Measurements from ENCODE around the gene TRUB1. TPM values are rescaled to one million over a fixed set of nuclear protein-coding genes. Genes with fewer than 3 reads are reported as not detected.

Gene TRUB1
- total and polyA plus RNA-seq, 2 of the 4 experiments (the other 2 are of a cell fraction) = 9.1 to 17.9 TPM

DNA sequence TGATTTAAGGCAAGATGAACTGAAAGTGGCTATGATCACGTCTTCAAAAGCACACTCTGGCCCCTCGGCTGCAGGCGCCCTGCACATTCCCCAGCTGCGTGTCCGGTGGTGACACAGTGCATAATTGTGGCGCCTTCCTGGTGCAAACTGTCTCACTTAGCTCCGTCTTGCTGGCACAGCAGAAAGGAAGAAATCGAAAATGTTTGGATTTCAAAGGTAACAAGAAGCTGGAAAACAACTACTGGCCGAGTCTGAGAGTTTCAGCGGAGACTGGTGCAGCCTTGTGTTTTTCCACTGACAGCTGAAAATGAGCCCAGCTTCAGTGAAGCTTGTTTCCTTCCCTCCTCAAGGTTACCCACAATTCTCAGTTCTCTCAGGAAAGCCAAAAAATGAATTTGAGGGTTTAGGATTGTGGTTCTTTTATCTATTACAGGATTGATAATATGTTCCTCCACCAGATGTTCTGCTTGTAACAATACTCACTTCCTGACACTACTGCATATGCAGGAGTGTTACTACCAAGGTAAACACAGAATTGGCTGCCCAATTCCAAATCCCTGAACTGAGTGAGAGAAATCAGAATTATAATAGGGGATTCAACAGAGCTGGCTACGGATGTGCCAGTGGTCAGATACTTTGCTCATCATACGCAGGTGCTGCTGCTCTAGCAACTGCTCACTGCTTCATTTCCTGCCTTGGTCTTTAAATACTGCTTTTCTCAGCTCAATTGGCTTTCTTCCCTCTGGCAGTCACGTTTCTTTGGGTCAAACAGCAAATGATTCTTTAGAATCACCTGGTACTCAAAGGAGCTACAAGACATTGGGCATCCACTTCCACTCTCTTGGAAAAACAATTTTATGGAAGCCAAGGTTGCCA is 63.7 kb downstream of the TRUB1 start:
- no peak overlapping the region for H4K91ac ChIP-seq (ENCODE audit: insufficient read depth, low read depth, low read length)
- 0 out of 2 replicates have a peak overlapping the region, but pooled peaks have one; percentile 6 for H3K14ac ChIP-seq (replicated peaks; ENCODE audit: low read depth, low read length)
- H4K8ac ChIP-seq (ENCODE audit: low read depth in 2 of 2, low read length in 2 of 2) = peak overlapping the region in 1 of 2 experiments; percentile 3; a peak in 1 of 4 replicates
- DNase-seq (peak; percentile 17), ATAC-seq (ENCODE audit: low read depth) (peak; percentile 56)
- peaks cover 5% of the 10 kb centered on the region; the same call in 1 of the 2 replicates for H3K4me1 ChIP-seq (ENCODE audit: control insufficient read depth, insufficient read depth, low read length)
- H2AFZ ChIP-seq (replicated peaks; ENCODE audit: low read length, poor library complexity) = peak overlapping the region; percentile 77
- H2BK20ac ChIP-seq (ENCODE audit: low read depth, low read length) = no peak overlapping the region; the same call in 1 of the 2 replicates
- peaks cover 5% of the 10 kb centered on the region; the same call in 1 of the 2 replicates for H3K27me3 ChIP-seq (ENCODE audit: control insufficient read depth, insufficient read depth, low read length)
- H2AK5ac ChIP-seq (ENCODE audit: low read depth, low read length) = no peak overlapping the region
- WGBS, 2 experiments (ENCODE audit: extremely low coverage in 2 of 2, insufficient read length in 1 of 2) = 32% methylated on average over 4 of the region's 13 CpGs; no CpG with 5 or more reads in 1 of the 2 experiments
- H3K4me3 ChIP-seq (ENCODE audit: insufficient read depth, low read depth, low read length) = peak overlapping the region; percentile 50
- no peaks in the 10 kb centered on the region for H3K9me3 ChIP-seq (ENCODE audit: control insufficient read depth, insufficient read depth, low read length)
- H2BK15ac ChIP-seq (ENCODE audit: low read depth, low read length) = no peak overlapping the region; the same call in 2 of the 3 replicates
- H3K9ac ChIP-seq (ENCODE audit: low read depth, low read length) = peak overlapping the region; percentile 50
- ChIA-PET CTCF (interaction anchor here (0.8 kb wide), 1 partner anchor 54 kb away, joined by 3 read pairs; no protein-coding TSS in a partner anchor), POLR2A (ENCODE audit: unreplicated experiment) (no interaction called here)
- H2BK120ac ChIP-seq (ENCODE audit: low read depth, low read length) = peak overlapping the region; percentile 9; the same call in 1 of the 2 replicates
- in situ Hi-C loops (cut with MboI; ENCODE audit: low sequenced_read_pairs) (no loop called here), intact Hi-C loops (cut with micrococcal nuclease) (no loop called here), dilution Hi-C loops (cut with HindIII; ENCODE audit: low sequenced_read_pairs, unreplicated experiment) (no loop called here)
- H3K23ac ChIP-seq (ENCODE audit: low read depth, low read length) = no peak overlapping the region
- peak overlapping the region; percentile 14; the same call in 1 of the 2 replicates for H3K4ac ChIP-seq (ENCODE audit: low read depth, low read length)
- H3K36me3 ChIP-seq (ENCODE audit: control insufficient read depth, insufficient read depth, low read length) = no peaks in the 10 kb centered on the region
- H2BK5ac ChIP-seq (ENCODE audit: low read depth, low read length, poor library complexity, severe bottlenecking) = no peak overlapping the region
- H3K27ac ChIP-seq (ENCODE audit: insufficient read depth, low read length) = no peak overlapping the region; the same call in 1 of the 2 replicates
- BruUV-seq (replicated peaks) = no TSS peak
- no peak overlapping the region for H3K56ac ChIP-seq (ENCODE audit: extremely low read depth, insufficient read depth, low read length)
- H4K20me1 ChIP-seq (ENCODE audit: insufficient read depth, low read length) = no peaks in the 10 kb centered on the region
- H4K5ac ChIP-seq (ENCODE audit: low read depth, low read length) = no peak overlapping the region
- H3K18ac ChIP-seq (ENCODE audit: low read depth, low read length) = peak overlapping the region; percentile 64; the same call in 1 of the 2 replicates
- H3K79me1 ChIP-seq (ENCODE audit: low read depth in 1 of 2, low read length in 2 of 2) = no peaks in the 10 kb centered on the region
- peak overlapping the region; percentile 85 for H3K4me2 ChIP-seq (ENCODE audit: low read depth, low read length)
- TF ChIP-seq USF2 (IDR thresholded peaks at IDR 0.05; ENCODE audit: low read depth, low read length) (no peak), RCOR1 (IDR thresholded peaks at IDR 0.05; ENCODE audit: insufficient replicate concordance, low read length) (no peak), ELK1 (IDR thresholded peaks at IDR 0.05; ENCODE audit: borderline replicate concordance, low read depth, low read length) (no peak), SMC3 (IDR thresholded peaks at IDR 0.05; ENCODE audit: low read depth, low read length) (no peak), CEBPB (IDR thresholded peaks at IDR 0.05; ENCODE audit: low read depth, low read length) (no peak), BHLHE40 (IDR thresholded peaks at IDR 0.05; ENCODE audit: low read depth, low read length) (no peak)
- no peak overlapping the region for H2AK9ac ChIP-seq (replicated peaks; ENCODE audit: low read depth, low read length, poor library complexity)
- peaks cover 4% of the 10 kb centered on the region; the same call in 1 of the 2 replicates for H3K9me1 ChIP-seq (ENCODE audit: insufficient read depth, low read length)
